TTC549 (cell line): ENCODE measurements around the gene ALDH1A1.

ENCODE experiments used
- FAIRE-seq: peaks from 2 replicates; lab custom pipeline; 2012; peaks lifted over from hg19 to GRCh38; lab: Jason Lieb, UNC

The ALDH1A1 gene

DNA sequence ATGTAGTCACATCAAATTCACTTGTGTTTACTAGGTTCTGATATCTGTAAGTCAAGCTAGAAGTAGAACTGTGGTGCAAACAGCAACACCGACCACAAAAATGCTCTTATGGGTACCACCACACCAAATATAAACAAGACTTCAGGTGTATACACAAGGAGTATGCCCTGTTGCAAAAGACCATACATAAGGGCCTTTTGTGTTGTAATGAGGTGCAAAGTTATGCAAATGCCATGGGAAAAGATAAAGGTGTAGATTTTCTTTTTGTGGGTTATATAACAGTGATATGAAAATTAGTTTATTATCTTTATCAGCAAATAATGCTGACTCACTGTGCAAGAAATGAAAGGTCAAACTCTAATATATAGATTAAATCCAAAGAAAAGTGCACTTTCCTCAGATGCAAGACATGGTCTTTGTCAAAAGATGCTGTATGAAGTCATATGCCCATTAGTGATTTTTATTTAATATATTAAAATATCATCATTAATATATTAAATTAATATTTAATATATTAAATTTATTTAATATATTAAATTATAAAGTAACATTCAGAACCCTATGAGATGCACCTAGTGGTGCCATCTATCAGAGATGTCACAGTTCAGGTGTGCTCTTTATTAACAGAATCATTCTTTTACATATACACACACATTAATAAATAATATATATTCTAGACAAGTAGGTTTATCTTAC lies 26.7 kb upstream of the ALDH1A1 start:
- no peak for FAIRE-seq

DNA sequence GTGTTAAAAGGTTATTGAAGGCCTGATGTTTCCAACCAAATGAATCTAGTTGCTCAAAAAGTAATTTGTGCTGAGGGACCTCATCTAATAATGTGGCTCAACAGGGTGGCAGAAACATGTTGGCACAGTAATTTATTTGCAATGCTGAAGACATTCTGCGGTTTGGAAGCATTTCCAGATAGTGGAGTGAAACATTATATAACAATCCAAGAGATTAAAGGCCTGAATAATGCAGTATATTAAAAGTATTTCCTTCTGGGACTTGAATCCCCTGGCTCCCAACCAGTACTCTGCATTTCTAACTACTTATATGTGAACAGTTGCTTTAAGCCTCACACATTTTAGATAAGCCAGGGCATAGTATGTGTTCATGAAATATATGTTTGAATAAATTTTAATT lies 25.9 kb upstream of the ALDH1A1 start:
- FAIRE-seq: no peak

DNA sequence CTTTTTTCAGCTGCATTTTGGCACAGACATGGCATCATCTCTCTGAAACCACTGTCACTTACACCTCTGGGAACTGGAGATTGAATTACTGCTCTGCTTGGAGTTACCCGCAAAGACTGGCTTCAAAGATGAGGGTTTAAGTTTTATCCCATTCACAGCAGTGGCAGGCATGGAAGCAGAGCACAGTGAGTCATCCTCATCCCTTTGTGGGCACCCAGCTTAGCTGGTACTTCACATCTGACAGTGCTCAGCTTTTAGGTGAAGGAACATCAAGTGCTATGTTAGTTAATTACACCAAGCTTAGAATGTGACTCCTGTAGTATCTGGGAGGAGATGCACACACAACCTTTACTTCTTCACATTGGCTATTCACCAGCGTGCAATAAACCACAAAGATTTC lies 24.8 kb upstream of the ALDH1A1 start:
- no peak for FAIRE-seq

DNA sequence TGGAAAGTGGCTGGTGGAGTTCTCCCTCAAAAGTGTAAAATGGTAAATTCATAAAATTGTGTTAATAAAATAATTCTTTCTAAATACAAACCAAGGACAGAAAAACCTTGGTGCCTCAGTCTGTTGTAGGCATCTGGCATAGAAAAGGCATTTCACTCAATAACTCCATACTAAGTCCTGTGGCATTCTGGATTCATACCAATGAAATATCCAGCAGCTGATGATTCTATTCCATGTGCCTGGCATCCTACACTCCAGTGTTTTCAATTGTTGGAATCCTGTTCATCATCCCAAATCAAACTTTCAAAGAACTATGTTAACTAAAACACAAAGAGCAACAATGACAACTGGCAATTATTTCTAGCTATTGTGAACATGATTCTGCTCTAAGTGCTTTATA lies 21.6 kb upstream of the ALDH1A1 start:
- FAIRE-seq: no peak

DNA sequence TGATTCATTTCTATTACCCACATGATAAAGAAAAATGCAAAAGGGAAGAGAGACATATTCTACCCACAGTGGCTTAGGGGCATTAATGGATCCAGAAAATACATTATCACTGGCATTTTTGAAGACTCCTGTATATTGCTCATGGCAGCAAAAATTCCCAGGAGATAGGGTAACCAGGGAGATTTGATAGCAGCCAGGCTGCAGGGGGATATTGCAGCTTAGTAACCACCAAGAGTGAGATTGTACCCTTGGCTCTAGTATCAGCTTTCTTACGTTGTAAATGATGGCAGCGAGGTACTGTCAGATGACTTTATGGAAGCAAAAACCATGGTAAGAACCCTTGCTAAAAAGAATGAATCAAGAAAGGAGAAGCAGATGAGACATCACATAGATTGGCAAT lies 19.8 kb upstream of the ALDH1A1 start:
- no peak for FAIRE-seq

DNA sequence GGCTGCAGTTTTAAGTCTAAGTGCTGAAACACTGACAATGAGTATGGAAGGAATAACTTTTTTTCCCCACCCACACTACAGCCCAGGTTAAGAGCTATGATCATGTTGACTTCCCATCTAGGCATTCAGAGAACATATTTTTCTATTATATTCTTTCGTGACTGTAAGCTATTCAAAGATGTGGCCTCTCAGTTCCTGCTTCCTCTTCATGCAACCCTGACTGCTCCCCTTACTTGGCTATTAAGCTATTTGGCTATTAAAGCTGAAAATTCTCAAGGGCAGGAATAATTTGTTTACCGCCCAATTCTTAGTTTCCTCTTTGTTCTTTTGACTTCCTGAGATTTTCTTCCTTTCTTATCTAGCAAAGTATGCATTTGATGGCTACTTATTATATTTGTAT lies 18.6 kb upstream of the ALDH1A1 start:
- no peak for FAIRE-seq

DNA sequence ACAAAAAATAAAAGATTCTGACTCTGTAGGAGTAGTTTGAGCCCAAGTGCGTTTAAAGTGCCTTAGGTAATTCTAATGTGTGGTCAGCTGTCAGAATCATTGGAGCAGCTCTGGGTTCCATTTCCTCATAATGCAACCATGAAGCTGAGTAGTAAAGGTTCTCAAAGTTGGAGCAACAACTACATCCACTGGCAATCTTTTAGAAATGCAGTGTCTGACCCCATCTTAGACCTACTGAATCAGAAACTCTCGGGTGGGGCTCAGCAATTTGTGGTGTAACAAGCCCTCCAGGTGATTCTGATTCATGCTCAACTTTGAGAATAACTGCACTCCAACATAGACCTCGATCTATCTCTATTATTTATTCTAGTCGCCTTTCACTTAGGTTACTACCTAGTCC lies 7.6 kb upstream of the ALDH1A1 start:
- FAIRE-seq: no peak

DNA sequence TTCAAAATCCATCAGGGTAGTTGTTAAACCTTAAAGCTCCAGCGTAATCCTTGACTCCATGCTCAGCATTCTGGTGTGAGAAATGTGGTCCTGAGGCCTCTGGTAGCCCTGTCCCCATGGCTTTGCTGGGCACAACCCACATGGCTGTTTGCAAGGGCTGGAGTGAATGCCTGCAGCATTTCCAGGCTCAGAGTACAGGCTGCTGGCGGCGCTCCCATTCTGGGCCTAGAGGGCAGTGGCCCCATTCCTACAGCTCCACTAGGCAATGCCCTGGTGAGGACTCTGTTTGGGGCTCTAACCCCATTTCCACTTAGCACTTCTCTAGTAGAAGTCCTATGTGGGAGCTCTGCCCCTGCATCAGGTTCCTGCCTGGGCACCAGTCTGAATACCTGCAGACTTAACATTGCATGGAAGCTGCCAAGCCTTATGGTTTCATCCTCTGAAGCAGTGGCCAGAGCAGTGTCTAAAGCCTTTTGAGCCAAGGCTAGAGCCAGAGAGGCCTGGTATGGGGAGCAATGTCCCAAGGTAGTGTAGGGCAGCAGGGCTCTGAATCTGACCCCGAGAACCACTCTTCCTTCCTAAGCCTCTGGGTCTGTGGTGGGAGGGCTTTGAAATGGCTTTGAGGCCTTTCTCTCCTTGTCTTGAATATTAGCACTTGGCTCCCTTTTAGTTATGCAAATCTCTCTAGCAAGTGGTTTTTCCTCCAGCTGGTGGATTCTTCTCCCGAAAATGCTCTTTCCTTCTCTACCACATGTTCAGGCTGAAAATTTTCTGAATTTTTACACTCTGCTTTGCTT lies 5.8 kb upstream of the ALDH1A1 start:
- FAIRE-seq: no peak

DNA sequence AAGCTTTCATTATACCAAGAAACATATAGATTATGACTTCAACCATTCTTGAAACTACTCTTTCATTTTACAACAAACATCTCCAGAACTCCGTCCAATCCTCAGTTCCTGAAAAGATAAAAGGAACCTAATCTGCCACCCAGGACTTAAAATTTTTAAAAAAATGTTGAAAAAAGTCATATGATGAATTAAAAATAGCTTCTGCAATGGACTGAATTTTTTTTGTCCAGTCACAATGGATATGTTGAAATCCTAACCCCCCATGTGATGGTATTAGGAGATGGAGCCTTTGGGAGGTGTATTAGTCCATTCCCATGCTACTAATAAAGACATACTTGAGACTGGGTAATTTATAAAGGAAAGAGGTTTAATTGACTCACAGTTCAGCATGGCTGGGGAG lies 2.7 kb upstream of the ALDH1A1 start:
- no peak for FAIRE-seq

DNA sequence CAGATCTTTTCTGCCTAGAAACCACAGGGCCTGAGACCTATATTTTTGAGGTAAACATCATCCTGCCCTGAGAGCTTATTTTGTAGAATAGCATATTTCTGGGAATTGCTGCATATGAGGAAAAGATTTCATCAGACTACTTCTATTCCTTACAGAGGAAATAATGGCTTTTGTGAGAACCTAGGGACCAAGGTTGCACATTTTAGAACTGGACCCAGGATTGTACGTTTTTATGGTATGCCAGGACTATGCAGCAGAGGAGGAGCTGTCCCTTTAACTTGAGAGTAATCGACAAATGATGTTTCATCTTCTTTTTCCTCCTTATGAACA lies 2.2 kb upstream of the ALDH1A1 start:
- no peak for FAIRE-seq

DNA sequence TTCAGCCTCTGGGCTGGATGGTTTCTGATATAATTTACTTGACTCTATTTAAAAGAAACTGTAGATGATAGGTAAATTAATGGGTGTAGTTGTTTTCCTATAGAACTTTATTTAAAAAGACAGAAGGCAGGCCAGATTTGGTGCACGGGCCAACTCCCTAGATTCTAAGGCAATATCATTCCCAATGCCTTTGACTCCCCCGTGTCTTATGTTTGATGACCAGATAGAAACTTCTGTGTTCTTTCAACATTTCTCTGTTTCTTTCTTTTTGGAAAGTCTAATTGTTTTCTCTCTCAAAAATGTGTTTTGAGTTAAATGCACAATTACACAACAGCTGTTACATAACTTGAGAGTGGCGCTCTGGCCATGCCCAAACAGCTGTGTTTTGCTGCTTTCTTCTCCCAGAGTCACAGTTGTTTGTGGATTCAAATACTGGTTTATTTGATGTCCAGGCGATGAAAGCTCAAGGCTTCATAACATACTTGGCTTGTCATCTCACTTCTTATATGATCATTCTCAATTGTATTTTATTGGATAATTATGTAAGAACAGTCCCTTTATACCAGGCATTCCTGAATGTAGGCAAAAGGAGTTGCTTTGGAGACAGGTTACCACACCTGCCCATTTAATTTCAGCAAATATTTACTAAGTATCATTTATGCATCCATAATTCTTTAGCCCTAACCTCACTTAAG lies 1.7 kb upstream of the ALDH1A1 start:
- no peak for FAIRE-seq

DNA sequence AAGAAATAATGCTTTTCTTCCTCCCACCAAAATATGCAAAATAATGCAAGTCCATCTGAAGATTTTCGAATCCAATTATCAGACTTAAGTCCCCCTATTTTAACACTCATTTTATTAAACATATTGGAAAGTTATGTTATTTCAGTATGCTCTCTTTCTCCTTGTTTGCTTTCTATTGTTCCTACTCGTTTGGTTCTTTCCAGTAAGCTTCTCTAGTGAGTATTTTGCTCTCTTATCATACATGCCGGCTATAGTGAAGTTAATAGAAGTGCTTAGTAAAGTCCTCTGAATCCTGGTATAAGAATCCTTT lies 517 bp downstream of the ALDH1A1 start:
- no peak for FAIRE-seq

DNA sequence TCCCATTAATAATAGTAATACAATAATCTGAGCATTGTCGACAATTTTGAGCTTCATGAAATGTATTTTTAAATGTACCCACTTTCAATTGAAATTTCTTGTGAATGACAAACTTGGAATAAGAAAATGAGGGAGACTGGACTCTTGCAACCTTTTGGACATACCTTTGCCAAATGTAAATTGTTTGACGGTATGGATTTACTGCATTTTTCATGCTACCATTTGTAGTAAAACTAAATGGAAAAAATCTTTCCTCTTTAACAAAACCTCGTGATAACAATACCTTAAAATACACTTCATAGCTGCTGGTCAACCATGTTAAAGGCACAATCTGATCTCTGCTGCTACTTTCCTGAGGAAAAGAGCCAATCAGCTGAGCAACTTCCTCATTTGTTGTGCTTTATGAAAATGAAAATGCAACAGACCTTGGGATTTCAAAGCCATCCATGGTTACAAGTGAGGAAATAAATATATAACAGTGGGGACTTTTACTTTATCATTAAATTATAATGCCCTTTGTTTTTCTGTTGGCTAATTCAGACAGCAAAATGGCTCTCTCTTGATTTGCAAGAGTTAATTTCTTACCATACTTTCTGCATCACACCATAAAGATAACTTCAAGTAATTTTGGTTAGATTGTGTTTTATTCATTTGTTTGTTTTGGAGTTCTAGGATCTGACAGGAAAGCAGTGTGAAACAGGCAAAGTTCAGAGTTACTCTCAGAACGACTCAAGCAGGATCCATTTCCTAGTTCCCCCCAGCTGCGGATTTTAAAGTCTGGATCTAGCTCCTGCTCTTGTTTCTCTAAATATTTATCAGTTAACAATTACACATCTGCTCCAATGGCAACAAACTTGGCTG lies 1.1 kb downstream of the ALDH1A1 start:
- FAIRE-seq: no peak

DNA sequence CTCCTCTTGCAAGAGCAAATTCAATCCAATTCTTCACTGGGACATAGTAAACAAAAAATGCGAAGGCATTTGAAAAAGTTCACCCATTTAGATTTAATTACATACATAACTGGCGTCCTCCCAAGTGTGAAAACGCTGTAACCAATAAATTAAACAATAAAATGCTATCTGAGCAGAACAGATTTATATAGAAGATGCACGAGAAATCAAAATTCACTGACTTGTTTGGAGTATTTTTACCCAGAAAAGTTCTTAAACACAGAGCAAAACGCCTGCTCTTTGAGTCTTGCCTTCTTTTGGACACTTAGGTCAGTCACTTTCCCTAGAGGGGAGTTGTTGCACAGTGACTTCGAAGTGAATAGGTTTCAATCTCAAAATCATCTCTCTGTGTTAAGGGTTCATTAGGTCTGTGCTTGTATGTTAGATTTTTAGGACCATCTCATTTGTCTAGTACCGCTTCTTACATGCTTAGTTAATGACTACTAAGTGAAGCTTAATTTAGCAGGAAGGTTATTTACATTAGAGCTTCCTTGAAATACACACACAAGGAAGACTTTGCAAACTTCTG lies 1.9 kb downstream of the ALDH1A1 start:
- FAIRE-seq: no peak

DNA sequence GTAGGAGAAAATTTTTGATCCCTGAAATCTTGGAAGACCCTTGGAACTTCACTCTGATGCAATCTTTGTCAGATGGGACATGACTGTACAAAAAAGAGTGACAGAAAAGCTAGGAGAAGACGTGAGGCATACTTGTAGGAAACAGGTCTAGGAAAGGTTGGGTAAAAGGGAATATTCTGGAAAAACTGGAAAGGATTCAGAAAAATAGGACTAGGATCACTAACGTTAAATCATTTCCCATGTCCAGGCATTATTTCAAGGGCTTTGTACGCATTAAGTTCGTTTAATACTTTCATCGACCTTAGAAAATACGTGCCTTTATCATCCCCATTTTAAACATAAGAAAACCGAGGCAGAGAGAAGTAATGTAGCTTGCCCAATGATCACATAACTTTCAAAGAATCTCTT lies 2.9 kb downstream of the ALDH1A1 start:
- no peak for FAIRE-seq

DNA sequence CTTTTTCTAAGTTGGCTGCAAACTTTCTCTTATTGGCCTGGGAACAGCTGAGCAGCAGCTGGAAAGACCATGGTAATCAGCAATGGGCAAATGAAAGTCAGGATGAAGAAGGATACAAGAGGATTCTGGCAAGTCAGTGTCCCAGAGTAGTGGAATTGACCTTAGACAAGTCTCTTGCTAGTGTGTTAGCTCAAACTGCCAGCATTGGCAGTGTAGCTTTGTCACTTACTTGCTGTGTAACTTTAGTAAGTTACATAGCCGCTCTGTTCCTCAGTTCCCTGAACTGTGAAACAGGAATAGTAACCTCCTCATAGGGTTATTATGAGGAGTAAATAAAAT lies 3.6 kb downstream of the ALDH1A1 start:
- no peak for FAIRE-seq

DNA sequence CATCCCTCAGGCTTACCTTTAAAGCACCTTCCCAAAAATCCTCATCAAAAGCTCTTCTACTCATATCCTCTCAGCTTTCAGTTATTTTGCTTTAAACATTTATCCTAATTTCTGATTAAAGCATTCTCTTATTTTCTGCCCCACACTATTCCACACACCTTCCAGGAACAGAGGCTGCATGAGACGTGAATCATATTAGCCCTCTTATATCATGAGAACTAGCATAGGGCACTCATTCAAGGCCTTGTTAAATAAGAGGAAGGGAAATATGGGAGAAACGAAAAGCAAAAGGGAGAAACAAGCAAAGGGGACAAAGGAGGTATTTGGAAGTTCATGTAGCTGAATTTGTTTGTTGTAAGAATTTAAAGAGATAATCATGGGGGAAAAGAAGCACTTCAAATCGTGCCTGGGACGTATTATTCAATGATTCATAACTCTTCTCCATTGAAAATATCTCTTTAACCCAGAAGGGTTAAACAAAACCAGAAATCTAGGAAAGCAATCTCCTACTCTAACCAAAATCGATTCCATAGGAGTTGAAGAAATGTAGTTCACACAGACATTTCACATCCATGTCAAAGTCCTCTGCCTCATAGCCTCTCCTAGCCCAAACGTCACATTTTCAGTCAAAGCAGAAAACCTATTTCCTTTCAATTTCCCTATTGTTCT lies 4.1 kb downstream of the ALDH1A1 start:
- FAIRE-seq: no peak

DNA sequence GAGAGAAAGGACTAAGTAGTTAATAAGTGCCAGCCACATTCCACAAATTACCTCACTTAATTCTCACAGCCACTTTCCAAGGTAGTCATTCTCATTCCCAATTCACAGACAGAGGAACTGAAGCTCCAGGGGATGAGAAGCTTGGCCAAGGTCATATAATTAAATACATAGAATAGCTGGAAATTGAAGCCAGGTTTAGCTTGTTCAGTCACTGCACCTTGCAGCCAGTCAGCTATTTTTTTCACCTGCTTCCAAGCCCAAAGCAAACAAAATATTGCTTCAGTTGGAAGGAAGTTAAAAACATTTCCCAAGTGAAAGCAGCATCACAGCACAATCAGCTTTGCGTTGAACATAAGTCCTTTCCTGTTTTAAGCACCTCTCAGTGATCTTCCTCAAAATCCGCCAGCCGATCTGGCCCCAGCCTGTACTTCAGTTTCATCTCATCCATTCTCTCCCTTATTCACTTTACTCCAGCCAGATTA lies 4.8 kb downstream of the ALDH1A1 start:
- no peak for FAIRE-seq

DNA sequence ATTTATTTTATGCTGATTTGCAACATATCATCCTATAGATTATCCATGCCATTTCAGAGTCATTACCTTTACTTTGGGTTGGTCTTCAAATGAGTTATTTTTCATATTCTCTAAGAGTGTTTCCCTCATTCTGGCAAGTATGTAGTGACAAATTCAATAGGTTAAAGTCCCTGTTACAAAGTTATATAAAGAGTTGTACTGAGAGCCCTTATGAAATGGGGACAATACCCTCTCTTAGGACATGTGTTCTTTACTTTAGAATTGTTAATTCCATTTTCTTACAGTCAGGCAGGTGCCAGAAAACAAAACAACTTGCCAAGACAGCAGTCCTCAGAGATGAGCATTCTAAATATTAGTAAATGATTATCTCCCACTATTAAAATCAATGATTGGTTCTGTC lies 6.0 kb downstream of the ALDH1A1 start:
- FAIRE-seq: no peak

DNA sequence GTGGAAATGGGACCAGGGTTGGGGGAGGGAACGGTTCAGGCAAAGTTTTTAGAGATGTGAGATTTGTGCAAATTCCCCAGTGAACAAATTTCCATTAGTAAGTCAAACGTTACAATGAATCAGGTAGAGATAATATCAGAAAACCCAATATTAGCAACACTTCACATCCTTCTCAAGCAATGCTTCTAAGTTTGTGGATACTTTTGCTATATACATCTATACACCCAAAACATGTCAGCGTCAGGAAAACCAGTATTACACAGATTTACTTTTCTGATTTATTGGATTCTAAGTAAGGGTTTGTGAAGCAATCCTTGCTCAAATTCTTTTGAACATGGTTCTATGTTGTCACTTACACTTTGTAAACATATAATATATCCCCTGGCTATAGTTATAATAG lies 6.5 kb downstream of the ALDH1A1 start:
- no peak for FAIRE-seq

DNA sequence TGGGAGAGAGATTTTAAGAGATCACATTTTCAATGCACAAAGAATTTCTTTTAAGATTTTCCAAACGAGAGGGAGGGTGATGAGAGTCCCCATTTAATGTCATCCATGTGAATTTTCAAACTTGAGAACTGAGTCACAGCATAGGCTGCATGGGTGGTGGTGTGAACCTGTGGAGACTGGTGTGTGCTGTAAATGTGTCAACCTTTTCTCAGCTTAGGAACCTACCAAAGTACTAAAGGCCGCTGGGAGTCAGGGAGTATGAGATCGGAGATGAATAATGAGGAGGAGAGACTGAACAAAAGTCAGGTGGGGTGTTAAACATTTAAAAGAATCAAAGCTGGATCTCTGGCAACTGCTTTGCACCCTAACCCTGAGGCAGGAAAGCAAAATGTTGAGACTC lies 7.5 kb downstream of the ALDH1A1 start:
- FAIRE-seq: no peak
